Uterus (tissue), 4 donors: ENCODE results near the gene RRP8. TPM values are rescaled to one million over a fixed set of nuclear protein-coding genes. Genes with fewer than 3 reads are reported as not detected.

Experiments used
- DNase-seq, 2 donors: peaks; one replicate each; pipeline ENCODE4 v3.0.0-alpha.2; 2019 to 2020
- H3K27ac ChIP-seq, 2 donors: fragments of 200-600 bp; sonication (generic); 1 replicate in 1 of 2; 2 replicates in 1 of 2; pipeline ENCODE4 v1.5.1; 2016 to 2018
- H3K27me3 ChIP-seq, 2 donors: fragments of 200-600 bp; sonication (generic); one replicate each; pipeline ENCODE4 v1.5.1; 2018 to 2019; ENCODE audit warnings: control low read depth in 1 of 2
- H3K36me3 ChIP-seq, 2 donors: fragments of 200-600 bp; sonication (generic); one replicate each; pipeline ENCODE4 v1.5.1; 2019; ENCODE audit warnings: control low read depth in 1 of 2
- H3K4me1 ChIP-seq, 2 donors: fragments of 200-600 bp; sonication (generic); one replicate each; pipeline ENCODE4 v1.5.1; 2018 to 2019; ENCODE audit warnings: control low read depth in 1 of 2
- H3K4me3 ChIP-seq, 2 donors: fragments of 200-600 bp; sonication (generic); 1 replicate in 1 of 2; 2 replicates in 1 of 2; pipeline ENCODE4 v1.5.1; 2018 to 2019; ENCODE audit warnings: mild to moderate bottlenecking in 1 of 2
- H3K9me3 ChIP-seq, 2 donors: fragments of 200-600 bp; sonication (generic); one replicate each; pipeline ENCODE4 v1.5.1; 2019; ENCODE audit warnings: control low read depth in 1 of 2
- POLR2A ChIP-seq, 2 donors: fragments of 450-650 bp; IDR thresholded peaks; one replicate each; pipeline ENCODE4 v1.6.1; 2016; ENCODE audit warnings: antibody characterized with exemption in 2 of 2, mild to moderate bottlenecking in 1 of 2, moderate library complexity in 1 of 2
- intact Hi-C: fragments of 100-400 bp; cut with DNase I; formaldehyde crosslinking; loops from one replicate; pipeline ENCODE4 v1.15.1; 2023; ENCODE audit warnings: low total_unique reads
- total RNA-seq, 4 donors: library from RNA; depleted of rRNA in 3 of 4; stranded (reverse); fragments of >200 nt in 3 of 4; gene quantifications; one replicate each; pipeline versions ENCODE4 v1.1.0 to v1.2.4, GENCODE V29; 2014 to 2023
- TF ChIP-seq, protein P1 (sequence below), 4 experiments: fragments of 200-600 bp in 2 of 4; fragments of 450-650 bp in 2 of 4; sonication (generic) in 2 of 4; IDR thresholded peaks; one replicate each; pipeline ENCODE4 v1.5.1; 2016 to 2019; ENCODE audit warnings: antibody characterized with exemption in 4 of 4, mild to moderate bottlenecking in 2 of 4, moderate library complexity in 1 of 4
- donor health status: DM: yes; HTN: yes; CAD: no.

Gene RRP8
- total RNA-seq, 4 donors from 2014 or later = 12.6 to 41.2 (median 26.9) TPM

DNA sequence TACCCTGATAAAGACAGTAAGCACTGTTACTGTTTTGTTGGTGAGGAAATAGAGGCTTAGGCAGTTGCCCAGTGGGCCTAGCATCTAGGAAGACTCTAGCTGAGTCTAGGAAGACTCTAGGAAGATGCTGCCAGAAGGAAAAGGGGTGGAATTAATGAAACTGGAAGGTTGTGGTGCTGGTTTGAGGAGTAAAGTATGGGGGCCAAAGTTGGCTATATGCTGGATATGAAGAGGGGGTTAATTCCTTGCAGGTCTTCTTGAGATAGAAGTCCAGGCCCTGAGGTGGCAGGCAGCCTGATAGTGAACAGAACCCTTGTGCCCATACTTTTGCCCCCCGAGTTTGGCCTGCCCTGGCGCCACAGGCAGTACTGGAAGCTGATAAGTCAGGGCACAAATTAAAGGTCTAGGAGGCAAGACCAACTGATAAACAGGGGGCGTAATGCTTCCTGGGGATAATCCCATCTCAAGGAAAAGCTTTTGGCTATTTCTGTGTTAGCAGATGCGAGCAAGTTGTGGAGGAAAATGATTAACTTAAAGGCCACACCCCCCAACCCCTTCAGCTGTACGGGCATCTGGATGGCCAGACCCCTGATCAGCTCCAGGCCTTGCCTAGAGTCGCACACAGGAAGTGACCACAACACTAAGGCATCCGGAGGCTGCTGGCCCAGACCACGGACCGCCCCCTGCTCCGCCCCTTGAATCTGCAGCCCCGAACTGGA is 3.2 kb upstream of the RRP8 start:
- Histone ChIP-seq H3K27ac (peak overlapping the region; percentile 97 to 99), H3K4me3 (peak overlapping the region; percentile 92 to 98), H3K4me1 (peaks cover 13 to 31% of the 10 kb centered on the region in 2 donors), H3K27me3 (no peaks in the 10 kb centered on the region), H3K36me3 (no peaks in the 10 kb centered on the region), H3K9me3 (no peaks in the 10 kb centered on the region)
- DNase-seq = peak; percentile 96 to 97
- TF ChIP-seq, protein P1, sequence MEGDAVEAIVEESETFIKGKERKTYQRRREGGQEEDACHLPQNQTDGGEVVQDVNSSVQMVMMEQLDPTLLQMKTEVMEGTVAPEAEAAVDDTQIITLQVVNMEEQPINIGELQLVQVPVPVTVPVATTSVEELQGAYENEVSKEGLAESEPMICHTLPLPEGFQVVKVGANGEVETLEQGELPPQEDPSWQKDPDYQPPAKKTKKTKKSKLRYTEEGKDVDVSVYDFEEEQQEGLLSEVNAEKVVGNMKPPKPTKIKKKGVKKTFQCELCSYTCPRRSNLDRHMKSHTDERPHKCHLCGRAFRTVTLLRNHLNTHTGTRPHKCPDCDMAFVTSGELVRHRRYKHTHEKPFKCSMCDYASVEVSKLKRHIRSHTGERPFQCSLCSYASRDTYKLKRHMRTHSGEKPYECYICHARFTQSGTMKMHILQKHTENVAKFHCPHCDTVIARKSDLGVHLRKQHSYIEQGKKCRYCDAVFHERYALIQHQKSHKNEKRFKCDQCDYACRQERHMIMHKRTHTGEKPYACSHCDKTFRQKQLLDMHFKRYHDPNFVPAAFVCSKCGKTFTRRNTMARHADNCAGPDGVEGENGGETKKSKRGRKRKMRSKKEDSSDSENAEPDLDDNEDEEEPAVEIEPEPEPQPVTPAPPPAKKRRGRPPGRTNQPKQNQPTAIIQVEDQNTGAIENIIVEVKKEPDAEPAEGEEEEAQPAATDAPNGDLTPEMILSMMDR (IDR thresholded peaks at IDR 0.05) = no peak
- TF ChIP-seq POLR2A (IDR thresholded peaks at IDR 0.05) = peak; percentile 94 to 95
- intact Hi-C loops = no loop called here

DNA sequence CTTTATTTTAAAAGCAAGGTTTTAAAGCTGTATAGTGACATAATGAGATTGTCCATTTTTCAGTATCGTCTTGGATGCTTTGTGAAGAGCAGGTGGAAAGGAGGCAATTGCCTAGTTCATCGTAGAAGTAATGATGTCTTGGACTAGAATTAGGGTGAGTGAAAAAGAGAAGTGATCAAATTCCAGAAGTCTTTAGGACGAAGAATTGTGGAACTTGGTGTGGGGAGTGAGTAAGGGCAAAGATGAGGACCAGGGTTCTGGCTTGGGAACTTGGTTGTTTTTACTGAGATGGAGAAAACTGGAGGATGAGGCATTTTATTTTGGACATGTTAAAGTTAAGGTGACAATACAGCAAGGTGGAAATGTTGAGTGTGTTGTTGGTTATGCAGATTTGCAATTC is 1.4 kb upstream of the RRP8 start:
- Histone ChIP-seq H3K4me1 (peaks cover 13 to 25% of the 10 kb centered on the region in 2 donors), H3K9me3 (no peaks in the 10 kb centered on the region)

DNA sequence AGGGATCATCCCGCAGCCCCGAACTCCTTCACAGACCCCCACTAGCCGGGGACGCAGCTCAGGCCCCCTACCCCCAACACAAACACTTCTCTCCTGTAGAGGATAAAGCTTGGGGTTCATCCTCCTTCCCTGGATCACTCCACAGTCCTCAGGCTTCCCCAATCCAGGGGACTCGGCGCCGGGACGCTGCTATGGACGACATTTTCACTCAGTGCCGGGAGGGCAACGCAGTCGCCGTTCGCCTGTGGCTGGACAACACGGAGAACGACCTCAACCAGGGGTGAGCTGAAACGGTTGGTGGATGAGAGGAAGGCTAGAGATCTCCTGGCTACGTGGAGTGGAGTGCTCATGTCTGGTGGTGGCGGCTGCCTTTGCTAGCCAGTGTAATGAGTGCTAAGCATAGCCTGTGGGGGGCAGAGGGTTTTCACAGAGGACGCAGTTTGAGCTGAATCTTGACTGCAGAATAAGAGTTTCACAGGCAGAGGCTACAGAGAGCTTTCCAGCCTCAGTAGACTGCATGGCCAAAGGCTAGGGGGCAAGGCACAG is 738 bp upstream of the RRP8 start:
- Histone ChIP-seq H3K27me3 (no peaks in the 10 kb centered on the region), H3K4me1 (peaks cover 13 to 25% of the 10 kb centered on the region in 2 donors), H3K36me3 (no peaks in the 10 kb centered on the region), H3K4me3 (peak overlapping the region; percentile 92 to 98), H3K27ac (peak overlapping the region; percentile 97 to 99), H3K9me3 (no peaks in the 10 kb centered on the region)
- no peak for TF ChIP-seq POLR2A (IDR thresholded peaks at IDR 0.05)
- TF ChIP-seq, protein P1 (IDR thresholded peaks at IDR 0.05) = peak in 2 of 4 experiments; percentile 28 to 34
- intact Hi-C loops = no loop called here
- DNase-seq = peak in 1 of 2 donors; percentile 65

More for the DNA sequence above, 1.4 kb upstream of the RRP8 start:
- Histone ChIP-seq H3K27me3 (no peaks in the 10 kb centered on the region), H3K36me3 (no peaks in the 10 kb centered on the region), H3K4me3 (peak overlapping the region; percentile 92 to 98), H3K27ac (peak overlapping the region; percentile 97 to 99)
- no peak for TF ChIP-seq POLR2A (IDR thresholded peaks at IDR 0.05)
- TF ChIP-seq, protein P1 (IDR thresholded peaks at IDR 0.05) = no peak
- intact Hi-C loops = no loop called here
- no peak for DNase-seq

GRCh38 chr11:6602096-6602940 is 1.1 kb downstream of the RRP8 start:
- Histone ChIP-seq H3K4me1 (peaks cover under 1 to 13% of the 10 kb centered on the region in 2 donors), H3K4me3 (peak overlapping the region; percentile 92 to 98), H3K9me3 (no peaks in the 10 kb centered on the region), H3K27ac (peak overlapping the region; percentile 97 to 99), H3K27me3 (no peaks in the 10 kb centered on the region), H3K36me3 (no peaks in the 10 kb centered on the region)
- no peak for TF ChIP-seq POLR2A (IDR thresholded peaks at IDR 0.05)
- TF ChIP-seq, protein P1 (IDR thresholded peaks at IDR 0.05) = no peak
- peak in 1 of 2 donors; percentile 11 for DNase-seq
- intact Hi-C loops = no loop called here
